ENCODE measurements around the gene UXS1. TPM values are rescaled to one million over a fixed set of nuclear protein-coding genes. Genes with fewer than 3 reads are reported as not detected.

The UXS1 gene
- total and polyA plus RNA-seq, 9 of the 15 experiments (the other 6 are each of a cell fraction or from before 2014, with no cell fraction given), result 5.8 to 25.8 (median 15.0) TPM

GRCh38 chr2:106161341-106161740 lies 32.8 kb downstream of the UXS1 start:
- H3K4me1 ChIP-seq (replicated peaks in 1 of 2; ENCODE audit: control insufficient read depth in 2 of 2, insufficient read depth in 2 of 2, low read length in 2 of 2), result peaks cover 0 to 5% of the 10 kb centered on the region in 2 experiments; a peak in 3 of 5 replicates
- POLR2A ChIA-PET, result no interaction called here
- no peak overlapping the region for H3K4me2 ChIP-seq (ENCODE audit: insufficient read depth, low read length)
- no peaks in the 10 kb centered on the region for H3K79me2 ChIP-seq (ENCODE audit: control insufficient read depth, insufficient read depth, low read length)
- no peak for ATAC-seq
- intact Hi-C loops (cut with micrococcal nuclease), result no loop called here
- no peak overlapping the region for H3K9ac ChIP-seq (ENCODE audit: insufficient read depth in 1 of 2, low read depth in 2 of 2, low read length in 2 of 2)
- 100% methylated on average over 4 of the region's 4 CpGs for WGBS (ENCODE audit: insufficient coverage, low coverage, missing lambda C conversion rate)
- DNase-seq (ENCODE audit: extremely low read depth in 1 of 4, low spot score in 3 of 4), result no peak
- no peak for TF ChIP-seq ZC3H4 (CRISPR knock-in tag; IDR thresholded peaks at IDR 0.05; ENCODE audit: borderline replicate concordance)
- no peak for TF ChIP-seq TCF3 (CRISPR knock-in tag; IDR thresholded peaks at IDR 0.05)
- no peak for TF ChIP-seq BHLHE40 (IDR thresholded peaks at IDR 0.05; ENCODE audit: low read length)
- no peak for TF ChIP-seq MTF1 (CRISPR knock-in tag; IDR thresholded peaks at IDR 0.05; ENCODE audit: borderline replicate concordance)
- TF ChIP-seq STAT5B (CRISPR knock-in tag; IDR thresholded peaks at IDR 0.05), result no peak
- TF ChIP-seq ERF (CRISPR knock-in tag; IDR thresholded peaks at IDR 0.05), result no peak
- no peak for TF ChIP-seq AFF1 (IDR thresholded peaks at IDR 0.05; ENCODE audit: low read depth in 1 of 2, partially characterized antibody in 2 of 2)
- TF ChIP-seq MCM7 (IDR thresholded peaks at IDR 0.05), result no peak
- H3K27me3 ChIP-seq (ENCODE audit: control insufficient read depth in 2 of 2, insufficient read depth in 2 of 2, low read length in 2 of 2), result no peaks in the 10 kb centered on the region
- no peaks in the 10 kb centered on the region for H3K9me3 ChIP-seq (replicated peaks; ENCODE audit: control insufficient read depth, insufficient read depth, low read depth, low read length)
- H4K20me1 ChIP-seq (replicated peaks; ENCODE audit: control insufficient read depth, insufficient read depth, low read length), result no peaks in the 10 kb centered on the region
- in situ Hi-C loops (cut with MboI), result no loop called here
- no peak overlapping the region for H2AFZ ChIP-seq (ENCODE audit: low read depth, low read length)
- no peaks in the 10 kb centered on the region for H3K9me1 ChIP-seq (ENCODE audit: control insufficient read depth, insufficient read depth, low read length)
- no TSS peak for BruUV-seq (replicated peaks)
- H3K27ac ChIP-seq (ENCODE audit: extremely low read depth, low read depth, low read length), result no peak overlapping the region
- H3K36me3 ChIP-seq (ENCODE audit: control insufficient read depth, insufficient read depth, low read length), result peaks cover 67% of the 10 kb centered on the region
- FAIRE-seq, result no peak
- no peak overlapping the region for H3K4me3 ChIP-seq
- CTCF ChIA-PET (ENCODE audit: low intra/inter-chr PET ratio), result no interaction called here

Measured in K562 (cell line).